IMR-90 (cell line): Measurements from ENCODE around the gene CADM2. TPM values are rescaled to one million over a fixed set of nuclear protein-coding genes. Genes with fewer than 3 reads are reported as not detected.

ENCODE experiments used
- ATAC-seq: fragments of 200-7000 bp; cut with Tn5 transposase; 2 replicates; pipeline ENCODE4 v1.9.1; 2020; ENCODE audit warnings: low read depth, mild to moderate bottlenecking, moderate library complexity
- BruUV-seq: library from RNA; stranded (reverse); fragments of 400-500 nt; replicated peaks from 2 replicates; lab custom pipeline; 2021; lab: Mats Ljungman, UMichigan
- CTCF ChIA-PET: fragments of 300-600 bp; formaldehyde crosslinking; extraction: SDS; loops from one replicate; lab custom pipeline; 2021; ENCODE audit warnings: antibody characterized with exemption; lab: Yijun Ruan, JAX
- POLR2A ChIA-PET: fragments of 300-600 bp; sonication (Branson Sonifier 250); formaldehyde crosslinking; loops from one replicate; lab custom pipeline; 2022; ENCODE audit warnings: antibody characterized with exemption; ENCODE audit not compliant: unreplicated experiment; lab: Charles Lee
- DNase-seq: peaks from one replicate; pipeline ENCODE4 v3.0.0; 2013
- H2AFZ ChIP-seq: replicated peaks from 2 replicates; pipeline ENCODE3; 2013; ENCODE audit warnings: low read length, mild to moderate bottlenecking; ENCODE audit not compliant: poor library complexity
- H2AK5ac ChIP-seq: 2 replicates; pipeline ENCODE4 v1.6.1; 2013; ENCODE audit warnings: low read depth, low read length, inconsistent platforms
- H2AK9ac ChIP-seq: replicated peaks from 2 replicates; pipeline ENCODE3; 2013; ENCODE audit warnings: mild to moderate bottlenecking, low read depth, low read length, moderate library complexity; ENCODE audit not compliant: poor library complexity
- H2BK120ac ChIP-seq: 2 replicates; pipeline ENCODE4 v1.6.1; 2013; ENCODE audit warnings: low read depth, low read length, inconsistent platforms
- H2BK15ac ChIP-seq: 3 replicates; pipeline ENCODE4 v1.6.1; 2013; ENCODE audit warnings: low read depth, low read length, inconsistent platforms
- H2BK20ac ChIP-seq: 2 replicates; pipeline ENCODE4 v1.6.1; 2013; ENCODE audit warnings: low read depth, mild to moderate bottlenecking, inconsistent platforms, low read length, moderate library complexity
- H2BK5ac ChIP-seq: 2 replicates; pipeline ENCODE4 v1.6.1; 2013; ENCODE audit warnings: mild to moderate bottlenecking, low read depth, low read length, inconsistent platforms; ENCODE audit not compliant: poor library complexity, severe bottlenecking
- H3K14ac ChIP-seq: replicated peaks from 2 replicates; pipeline ENCODE4 v1.6.1; 2013; ENCODE audit warnings: low read depth, low read length, inconsistent platforms
- H3K18ac ChIP-seq: 2 replicates; pipeline ENCODE4 v1.6.1; 2013; ENCODE audit warnings: low read depth, low read length, control low read depth
- H3K23ac ChIP-seq: 2 replicates; pipeline ENCODE4 v1.6.1; 2013; ENCODE audit warnings: low read depth, low read length, inconsistent platforms
- H3K27ac ChIP-seq: 2 replicates; pipeline ENCODE4 v1.5.1; 2013; ENCODE audit warnings: mild to moderate bottlenecking, control low read depth, low read length; ENCODE audit not compliant: insufficient read depth
- H3K27me3 ChIP-seq: 2 replicates; pipeline ENCODE4 v1.6.1; 2013; ENCODE audit warnings: low read length; ENCODE audit not compliant: control insufficient read depth, insufficient read depth
- H3K36me3 ChIP-seq: 2 replicates; pipeline ENCODE4 v1.6.1; 2013; ENCODE audit warnings: low read length, mixed read lengths; ENCODE audit not compliant: control insufficient read depth, insufficient read depth
- H3K4ac ChIP-seq: 2 replicates; pipeline ENCODE4 v1.6.1; 2013; ENCODE audit warnings: low read depth, low read length, inconsistent platforms
- H3K4me1 ChIP-seq: 2 replicates; pipeline ENCODE4 v1.6.1; 2013; ENCODE audit warnings: low read length, mixed read lengths; ENCODE audit not compliant: control insufficient read depth, insufficient read depth
- H3K4me2 ChIP-seq: 2 replicates; pipeline ENCODE4 v1.6.1; 2013; ENCODE audit warnings: low read depth, mild to moderate bottlenecking, control low read depth, low read length, moderate library complexity
- H3K4me3 ChIP-seq: 2 replicates; pipeline ENCODE4 v1.5.1; 2013; ENCODE audit warnings: low read depth, mild to moderate bottlenecking, control low read depth, low read length, moderate library complexity; ENCODE audit not compliant: insufficient read depth
- H3K56ac ChIP-seq: 2 replicates; pipeline ENCODE4 v1.6.1; 2013; ENCODE audit warnings: low read length, inconsistent platforms; ENCODE audit not compliant: insufficient read depth; ENCODE audit errors: extremely low read depth
- H3K79me1 ChIP-seq, 2 experiments: 2 replicates each; pipeline ENCODE4 v1.6.1; 2013; ENCODE audit warnings: low read length in 2 of 2, inconsistent platforms in 1 of 2, low read depth in 1 of 2
- H3K9ac ChIP-seq: 2 replicates; pipeline ENCODE4 v1.6.1; 2013; ENCODE audit warnings: low read depth, low read length, control low read depth
- H3K9me1 ChIP-seq: 2 replicates; pipeline ENCODE4 v1.6.1; 2013; ENCODE audit warnings: low read length, inconsistent platforms; ENCODE audit not compliant: insufficient read depth
- H3K9me3 ChIP-seq: 2 replicates; pipeline ENCODE4 v1.6.1; 2013; ENCODE audit warnings: low read length; ENCODE audit not compliant: control insufficient read depth, insufficient read depth
- H4K20me1 ChIP-seq: 2 replicates; pipeline ENCODE4 v1.6.1; 2013; ENCODE audit warnings: low read length, inconsistent platforms; ENCODE audit not compliant: insufficient read depth
- H4K5ac ChIP-seq: 2 replicates; pipeline ENCODE4 v1.6.1; 2013; ENCODE audit warnings: mild to moderate bottlenecking, low read depth, low read length, control low read depth
- H4K8ac ChIP-seq, 2 experiments: 2 replicates each; pipeline ENCODE4 v1.6.1; 2013; ENCODE audit warnings: low read depth in 2 of 2, low read length in 2 of 2, control low read depth in 1 of 2, inconsistent platforms in 1 of 2
- H4K91ac ChIP-seq: 2 replicates; pipeline ENCODE4 v1.6.1; 2013; ENCODE audit warnings: low read depth, low read length, inconsistent platforms; ENCODE audit not compliant: insufficient read depth
- BHLHE40 ChIP-seq: fragments of 150-350 bp; IDR thresholded peaks from 2 replicates; pipeline ENCODE4 v1.6.1; 2016; ENCODE audit warnings: mild to moderate bottlenecking, low read depth, low read length
- FOS ChIP-seq: fragments of 150-350 bp; IDR thresholded peaks from 2 replicates; pipeline ENCODE4 v1.6.1; 2016; ENCODE audit warnings: low read depth, low read length
- MAZ ChIP-seq: IDR thresholded peaks from 2 replicates; pipeline ENCODE4 v1.6.1; 2012; ENCODE audit warnings: low read depth, mild to moderate bottlenecking, low read length, improper control_type of control experiment, moderate library complexity, borderline replicate concordance
- MXI1 ChIP-seq: IDR thresholded peaks from 2 replicates; pipeline ENCODE4 v1.6.1; 2012; ENCODE audit warnings: low read depth, mild to moderate bottlenecking, low read length, moderate library complexity, borderline replicate concordance
- RAD21 ChIP-seq: IDR thresholded peaks from 2 replicates; pipeline ENCODE4 v1.6.1; 2012; ENCODE audit warnings: low read length, improper control_type of control experiment
- SMC3 ChIP-seq: fragments of 150-350 bp; IDR thresholded peaks from 2 replicates; pipeline ENCODE4 v1.6.1; 2016; ENCODE audit warnings: low read depth, mild to moderate bottlenecking, antibody characterized with exemption, low read length, moderate library complexity
- USF2 ChIP-seq: fragments of 150-350 bp; IDR thresholded peaks from 2 replicates; pipeline ENCODE4 v1.6.1; 2017; ENCODE audit warnings: mild to moderate bottlenecking, antibody characterized with exemption, low read length, low read depth
- dilution Hi-C: fragments of 300-500 bp; cut with HindIII; formaldehyde crosslinking; loops from one replicate; pipeline ENCODE4 v1.14.3; 2018; ENCODE audit warnings: low sequenced_read_pairs; ENCODE audit not compliant: unreplicated experiment
- in situ Hi-C: fragments of 300-500 bp; cut with MboI; formaldehyde crosslinking; loops from 3 replicates; pipeline ENCODE4 v1.14.3; 2019; ENCODE audit warnings: low sequenced_read_pairs, inconsistent platforms, mixed read lengths
- intact Hi-C: fragments of 100-400 bp; cut with micrococcal nuclease; formaldehyde crosslinking; loops from 2 replicates; pipeline ENCODE4 v1.10.0; 2022
- polyA plus RNA-seq, 3 experiments: library from polyadenylated mRNA; depleted of rRNA; stranded (reverse); fragments of >200 nt; gene quantifications; 2 replicates each; pipeline ENCODE4 v1.2.3, GENCODE V29; 2012; ENCODE audit warnings: low replicate concordance in 1 of 3
- total RNA-seq: library from RNA; depleted of rRNA; stranded (reverse); fragments of >200 nt; gene quantifications from 2 replicates; pipeline ENCODE4 v1.2.3, GENCODE V29; 2012
- TF ChIP-seq, protein P1 (sequence below): conservative IDR thresholded peaks from 2 replicates; pipeline ENCODE4 v1.5.1; 2012; ENCODE audit warnings: mild to moderate bottlenecking, low read depth, low read length, improper control_type of control experiment

Gene CADM2
- total and polyA plus RNA-seq, 2 of the 4 experiments (the other 2 are of a cell fraction), result not detected

DNA sequence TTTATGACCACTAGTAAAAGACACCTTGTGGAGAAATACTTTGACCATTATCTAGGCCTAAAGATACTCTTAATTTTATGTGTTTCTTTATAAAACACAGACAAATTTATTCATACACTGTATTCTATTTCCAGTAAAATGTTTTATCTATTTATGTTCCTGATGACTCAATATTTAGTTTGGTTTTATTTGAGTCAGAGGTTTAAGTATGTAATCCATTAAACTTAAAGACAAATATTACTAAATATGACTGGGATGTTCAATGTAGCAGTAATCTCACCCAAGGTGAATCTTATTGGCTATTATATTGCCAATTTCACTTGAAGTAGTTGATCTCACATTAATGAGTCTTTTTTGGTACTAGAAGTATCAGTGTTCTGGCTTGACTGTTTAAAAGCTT lies 799.7 kb downstream of the CADM2 start:
- no peak overlapping the region for H2BK15ac ChIP-seq
- H3K23ac ChIP-seq, result no peak overlapping the region
- no peaks in the 10 kb centered on the region for H3K79me1 ChIP-seq
- ChIA-PET POLR2A (no interaction called here), CTCF (no interaction called here)
- no peak for ATAC-seq
- H3K14ac ChIP-seq, result no peak overlapping the region
- no peaks in the 10 kb centered on the region for H3K4me1 ChIP-seq
- no peaks in the 10 kb centered on the region for H4K20me1 ChIP-seq
- no peak overlapping the region for H2BK120ac ChIP-seq
- H3K4me3 ChIP-seq, result no peak overlapping the region
- H3K27ac ChIP-seq, result no peak overlapping the region
- H3K4ac ChIP-seq, result no peak overlapping the region
- no peak overlapping the region for H2BK20ac ChIP-seq
- no peak overlapping the region for H2AK5ac ChIP-seq
- no peak overlapping the region for H3K18ac ChIP-seq
- H3K9me3 ChIP-seq, result no peaks in the 10 kb centered on the region
- H3K36me3 ChIP-seq, result no peaks in the 10 kb centered on the region
- no peak overlapping the region for H2AK9ac ChIP-seq
- no peak overlapping the region for H2AFZ ChIP-seq
- intact Hi-C loops (no loop called here), dilution Hi-C loops (no loop called here), in situ Hi-C loops (no loop called here)
- no peak overlapping the region for H3K9ac ChIP-seq
- no TSS peak for BruUV-seq
- peak; percentile 0 for DNase-seq
- no peak overlapping the region for H3K4me2 ChIP-seq
- no peak overlapping the region for H2BK5ac ChIP-seq
- no peak overlapping the region for H4K91ac ChIP-seq
- H4K8ac ChIP-seq, result no peak overlapping the region
- no peaks in the 10 kb centered on the region for H3K9me1 ChIP-seq
- no peaks in the 10 kb centered on the region for H3K27me3 ChIP-seq
- TF ChIP-seq BHLHE40 (no peak), RAD21 (no peak), MXI1 (no peak), FOS (no peak), MAZ (no peak), SMC3 (no peak), USF2 (no peak)
- TF ChIP-seq, protein P1, sequence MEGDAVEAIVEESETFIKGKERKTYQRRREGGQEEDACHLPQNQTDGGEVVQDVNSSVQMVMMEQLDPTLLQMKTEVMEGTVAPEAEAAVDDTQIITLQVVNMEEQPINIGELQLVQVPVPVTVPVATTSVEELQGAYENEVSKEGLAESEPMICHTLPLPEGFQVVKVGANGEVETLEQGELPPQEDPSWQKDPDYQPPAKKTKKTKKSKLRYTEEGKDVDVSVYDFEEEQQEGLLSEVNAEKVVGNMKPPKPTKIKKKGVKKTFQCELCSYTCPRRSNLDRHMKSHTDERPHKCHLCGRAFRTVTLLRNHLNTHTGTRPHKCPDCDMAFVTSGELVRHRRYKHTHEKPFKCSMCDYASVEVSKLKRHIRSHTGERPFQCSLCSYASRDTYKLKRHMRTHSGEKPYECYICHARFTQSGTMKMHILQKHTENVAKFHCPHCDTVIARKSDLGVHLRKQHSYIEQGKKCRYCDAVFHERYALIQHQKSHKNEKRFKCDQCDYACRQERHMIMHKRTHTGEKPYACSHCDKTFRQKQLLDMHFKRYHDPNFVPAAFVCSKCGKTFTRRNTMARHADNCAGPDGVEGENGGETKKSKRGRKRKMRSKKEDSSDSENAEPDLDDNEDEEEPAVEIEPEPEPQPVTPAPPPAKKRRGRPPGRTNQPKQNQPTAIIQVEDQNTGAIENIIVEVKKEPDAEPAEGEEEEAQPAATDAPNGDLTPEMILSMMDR, result no peak
- H3K56ac ChIP-seq, result no peak overlapping the region
- H4K5ac ChIP-seq, result no peak overlapping the region
